SU-DHL-6 (cell line): ENCODE data around the gene TFIP11.

Source experiments
- H2AFZ ChIP-seq: fragments of 200-600 bp; sonication (generic); 2 replicates; pipeline ENCODE4 v1.6.1; 2014; ENCODE audit warnings: low read depth, mild to moderate bottlenecking, moderate library complexity, mixed read lengths, antibody characterized with exemption, low read length; ENCODE audit not compliant: severe bottlenecking
- H3F3A ChIP-seq: fragments of 200-600 bp; shearing (Covaris generic); 2 replicates; pipeline ENCODE4 v1.6.0; 2016; ENCODE audit warnings: antibody characterized with exemption, mild to moderate bottlenecking; ENCODE audit not compliant: insufficient read depth
- H3K27ac ChIP-seq: fragments of 200-600 bp; sonication (generic); 2 replicates; pipeline ENCODE4 v1.5.1; 2016; ENCODE audit warnings: low read depth, mild to moderate bottlenecking, low read length, moderate library complexity, mixed read lengths
- H3K27me3 ChIP-seq: fragments of 200-600 bp; sonication (generic), shearing (Covaris generic); 2 replicates; pipeline ENCODE4 v1.6.0; 2014; ENCODE audit warnings: mild to moderate bottlenecking, low read length
- H3K36me3 ChIP-seq: fragments of 200-600 bp; sonication (generic); 2 replicates; pipeline ENCODE4 v1.6.1; 2014; ENCODE audit warnings: mild to moderate bottlenecking, low read length, mixed read lengths
- H3K4me2 ChIP-seq: fragments of 300-600, 200-600 bp; shearing (Covaris generic), sonication (generic); 2 replicates; pipeline ENCODE4 v1.6.0; 2014; ENCODE audit warnings: low read length, low read depth, mild to moderate bottlenecking; ENCODE audit not compliant: poor library complexity, severe bottlenecking
- H3K4me3 ChIP-seq: fragments of 200-600 bp; sonication (generic); 2 replicates; pipeline ENCODE4 v1.5.1; 2014; ENCODE audit warnings: antibody characterized with exemption, low read length, mild to moderate bottlenecking, mixed read lengths; ENCODE audit not compliant: insufficient read depth, poor library complexity, severe bottlenecking
- H3K79me2 ChIP-seq: fragments of 200-600 bp; sonication (generic); 2 replicates; pipeline ENCODE4 v1.6.1; 2014; ENCODE audit warnings: mild to moderate bottlenecking, low read length, moderate library complexity; ENCODE audit not compliant: insufficient read depth
- H3K9ac ChIP-seq: fragments of 200-600 bp; sonication (generic); 2 replicates; pipeline ENCODE4 v1.7.0; 2014; ENCODE audit warnings: mild to moderate bottlenecking, low read length
- H3K9me2 ChIP-seq: fragments of 200-600 bp; sonication (generic); replicated peaks from 2 replicates; pipeline ENCODE4 v1.6.1; 2014; ENCODE audit warnings: low read length; ENCODE audit not compliant: insufficient read depth
- H3K9me3 ChIP-seq: fragments of 200-600 bp; sonication (generic); 2 replicates; pipeline ENCODE4 v1.6.1; 2014; ENCODE audit warnings: low read length, mixed read lengths; ENCODE audit not compliant: insufficient read depth
- H4K20me1 ChIP-seq: fragments of 200-600 bp; sonication (generic); 2 replicates; pipeline ENCODE4 v1.6.1; 2014; ENCODE audit warnings: low read depth, mild to moderate bottlenecking, antibody characterized with exemption, low read length, moderate library complexity, mixed read lengths
- CTCF ChIP-seq: fragments of 200-600 bp; sonication (generic); IDR thresholded peaks from one replicate; pipeline ENCODE4 v1.5.1; 2017; ENCODE audit warnings: antibody characterized with exemption, mild to moderate bottlenecking, low read length, moderate library complexity; ENCODE audit not compliant: insufficient read depth, poor library complexity, severe bottlenecking
- EZH2phosphoT487 ChIP-seq: fragments of 200-600 bp; sonication (generic), shearing (Covaris generic); conservative IDR thresholded peaks from 2 replicates; pipeline ENCODE4 v1.6.1; 2018; ENCODE audit warnings: mild to moderate bottlenecking, antibody characterized with exemption, low read length, moderate library complexity, mixed read lengths

Gene TFIP11

GRCh38 chr22:26554956-26555355 lies 42.7 kb upstream of the TFIP11 start:
- Histone ChIP-seq H2AFZ (no peak overlapping the region), H3K9ac (no peak overlapping the region), H4K20me1 (no peaks in the 10 kb centered on the region), H3K4me2 (no peak overlapping the region), H3K9me2 (no peaks in the 10 kb centered on the region), H3K36me3 (no peaks in the 10 kb centered on the region), H3K79me2 (peaks cover 8% of the 10 kb centered on the region; the same call in 1 of the 2 replicates), H3K9me3 (no peaks in the 10 kb centered on the region), H3K27ac (no peak overlapping the region), H3K27me3 (no peaks in the 10 kb centered on the region), H3F3A (no peaks in the 10 kb centered on the region), H3K4me3 (no peak overlapping the region)
- TF ChIP-seq CTCF (no peak), EZH2phosphoT487 (no peak)

- Histone ChIP-seq H2AFZ (no peak overlapping the region), H3K27me3 (no peaks in the 10 kb centered on the region), H3K9me2 (no peaks in the 10 kb centered on the region), H3K4me3 (no peak overlapping the region), H4K20me1 (no peaks in the 10 kb centered on the region), H3F3A (no peaks in the 10 kb centered on the region), H3K79me2 (0 out of 2 replicates have a peak, but pooled peaks cover 5% of the 10 kb centered on the region), H3K27ac (no peak overlapping the region), H3K9me3 (no peaks in the 10 kb centered on the region), H3K4me2 (no peak overlapping the region), H3K36me3 (no peaks in the 10 kb centered on the region), H3K9ac (no peak overlapping the region)
- no peak for TF ChIP-seq EZH2phosphoT487
- TF ChIP-seq CTCF, result no peak
These were observed 40.9 kb upstream of the TFIP11 start for GRCh38 chr22:26553056-26553752.

- no peak overlapping the region for H3K4me3 ChIP-seq
- no peaks in the 10 kb centered on the region for H3K36me3 ChIP-seq
- H3K9me2 ChIP-seq, result no peaks in the 10 kb centered on the region
- no peak overlapping the region for H3K4me2 ChIP-seq
- no peaks in the 10 kb centered on the region for H3K27me3 ChIP-seq
- H2AFZ ChIP-seq, result no peak overlapping the region
- H4K20me1 ChIP-seq, result no peaks in the 10 kb centered on the region
- no peak overlapping the region for H3K27ac ChIP-seq
- H3K9me3 ChIP-seq, result no peaks in the 10 kb centered on the region
- H3K9ac ChIP-seq, result no peak overlapping the region
- no peaks in the 10 kb centered on the region for H3F3A ChIP-seq
- no peak for TF ChIP-seq EZH2phosphoT487
- no peak for TF ChIP-seq CTCF
- H3K79me2 ChIP-seq, result 0 out of 2 replicates have a peak, but pooled peaks cover 5% of the 10 kb centered on the region
These were observed 40.2 kb upstream of the TFIP11 start for GRCh38 chr22:26552466-26552865.
